Adipose tissue (tissue), 3 donors: Measurements from ENCODE around the gene SH2D4B. TPM values are rescaled to one million over a fixed set of nuclear protein-coding genes. Genes with fewer than 3 reads are reported as not detected.
"Not testable (repeated sequence)": the region's sequence is repeated elsewhere in the genome, so short reads cannot be mapped to it uniquely, and the experiment has no call there.

ENCODE experiments used
- H3K27ac ChIP-seq: one replicate; pipeline ENCODE4 v1.5.1; 2013; ENCODE audit warnings: low read depth, low read length
- WGBS, 3 donors: extraction: QIAGEN DNeasy Blood & Tissue Kit; methylation state at CpG; one replicate each; pipeline ENCODE4 v1.1.7; 2013; 5-methylcytosine and 5-hydroxymethylcytosine counted together
- polyA plus RNA-seq, 3 donors: library from polyadenylated mRNA; stranded (reverse); fragments of 200-250 nt; gene quantifications; one replicate each; pipeline ENCODE4 v1.2.3, GENCODE V29; 2013
- donor health status: healthy with polysubstance abuse.
- donor health status: Bipolar disorder and iron deficiency.
- donor health status: healthy.

Gene SH2D4B
- polyA plus RNA-seq, 3 donors = 0.04 TPM; not detected in 2

GRCh38 chr10:80519936-80520650 lies 17.6 kb upstream of the SH2D4B start:
- 85 to 91% (median 87%) methylated on average over 14 of the region's 14 CpGs for WGBS, 3 donors
- H3K27ac ChIP-seq = no peak overlapping the region

- 82 to 90% (median 89%) methylated on average over 10 of the region's 10 CpGs for WGBS, 3 donors
Observed at GRCh38 chr10:80520661-80521470, 16.8 kb upstream of the SH2D4B start.

GRCh38 chr10:80522756-80523363 lies 14.8 kb upstream of the SH2D4B start:
- 72 to 87% (median 77%) methylated on average over 8 of the region's 8 CpGs for WGBS, 3 donors
- no peak overlapping the region for H3K27ac ChIP-seq

More at GRCh38 chr10:80520661-80521470, 16.8 kb upstream of the SH2D4B start:
- H3K27ac ChIP-seq = no peak overlapping the region

DNA sequence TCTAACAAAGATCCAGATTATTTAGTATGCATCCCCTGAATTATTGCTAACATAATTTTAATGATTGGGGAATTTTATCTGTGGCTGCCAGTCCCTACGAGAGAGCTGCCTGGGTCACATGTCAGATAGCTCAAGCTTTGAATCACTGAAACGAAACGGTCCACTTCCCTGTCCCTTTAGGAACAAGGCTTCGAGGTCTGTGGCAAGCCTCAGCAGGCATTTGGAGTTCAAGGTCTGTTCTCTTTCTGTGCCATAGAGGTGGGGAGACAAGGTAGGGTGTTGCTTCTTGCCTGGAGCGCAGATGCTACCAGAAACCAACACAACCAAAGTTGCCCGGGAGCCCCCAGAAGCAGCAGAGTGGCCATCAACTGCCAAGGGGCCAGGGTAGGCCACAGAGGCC lies 13.9 kb upstream of the SH2D4B start:
- no peak overlapping the region for H3K27ac ChIP-seq
- 46 to 50% (median 49%) methylated on average over 6 of the region's 6 CpGs for WGBS, 3 donors

DNA sequence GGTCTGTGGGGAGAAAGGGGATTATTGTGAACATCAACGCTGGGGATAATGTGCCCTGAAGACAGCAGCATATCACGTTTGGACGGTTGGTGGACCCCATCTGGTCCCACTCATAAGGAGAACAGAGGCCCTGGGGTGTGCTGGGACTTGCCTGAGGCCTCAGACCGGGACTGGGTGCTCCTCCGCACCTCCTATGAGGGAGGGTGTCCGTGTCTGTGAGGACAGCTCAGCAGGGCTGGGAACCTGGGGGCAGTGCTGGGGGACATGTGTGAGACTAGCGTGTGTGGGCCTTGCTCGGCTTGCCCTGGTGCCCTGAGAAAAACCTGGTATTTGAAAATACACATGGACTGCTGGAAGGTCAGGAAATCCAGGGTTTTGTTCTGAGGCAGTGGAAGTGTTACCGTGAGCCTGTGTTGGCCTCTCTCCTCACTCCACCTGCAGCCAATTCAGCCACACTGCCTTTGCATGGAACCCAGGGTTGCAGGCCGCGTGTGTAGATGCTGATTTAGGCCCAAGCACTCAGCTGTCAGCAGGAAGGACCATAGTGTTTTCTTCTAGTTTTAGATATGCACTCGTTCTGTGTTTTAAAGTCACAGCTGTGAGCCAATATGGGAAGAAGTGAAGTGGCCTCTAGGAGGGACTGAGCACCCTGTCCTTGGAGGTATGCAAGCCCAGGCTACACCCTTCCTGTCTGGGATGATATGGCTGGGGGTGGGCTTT lies 13.4 kb upstream of the SH2D4B start:
- WGBS, 3 donors = 68 to 79% (median 78%) methylated on average over 12 of the region's 12 CpGs
- no peak overlapping the region for H3K27ac ChIP-seq

DNA sequence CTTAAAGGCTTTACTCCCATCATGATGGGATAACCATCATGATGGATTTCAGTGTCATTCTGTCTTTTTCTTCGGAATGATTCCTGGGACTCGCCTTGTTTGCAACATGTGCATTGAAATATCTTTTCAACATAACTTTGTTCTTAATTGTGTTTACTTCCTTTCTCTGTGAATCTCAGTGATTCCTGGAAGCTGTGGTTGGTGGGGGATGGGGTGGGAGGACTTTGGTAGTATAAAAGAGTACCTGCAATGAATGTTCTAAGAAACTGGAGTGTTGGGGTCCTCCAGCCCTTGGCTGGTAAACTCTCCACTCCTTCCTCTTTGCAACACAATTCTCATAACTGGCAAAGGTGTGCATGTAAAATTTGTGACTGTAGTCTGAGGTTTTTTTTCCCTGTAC lies 11.5 kb upstream of the SH2D4B start:
- H3K27ac ChIP-seq = no peak overlapping the region
- WGBS, 3 donors = 41 to 57% (median 50%) methylated on average over 2 of the region's 2 CpGs

- 27 to 49% (median 27%) methylated on average over 6 of the region's 6 CpGs for WGBS, 3 donors
- no peak overlapping the region for H3K27ac ChIP-seq
Observed at GRCh38 chr10:80526742-80527141, 11.0 kb upstream of the SH2D4B start.

DNA sequence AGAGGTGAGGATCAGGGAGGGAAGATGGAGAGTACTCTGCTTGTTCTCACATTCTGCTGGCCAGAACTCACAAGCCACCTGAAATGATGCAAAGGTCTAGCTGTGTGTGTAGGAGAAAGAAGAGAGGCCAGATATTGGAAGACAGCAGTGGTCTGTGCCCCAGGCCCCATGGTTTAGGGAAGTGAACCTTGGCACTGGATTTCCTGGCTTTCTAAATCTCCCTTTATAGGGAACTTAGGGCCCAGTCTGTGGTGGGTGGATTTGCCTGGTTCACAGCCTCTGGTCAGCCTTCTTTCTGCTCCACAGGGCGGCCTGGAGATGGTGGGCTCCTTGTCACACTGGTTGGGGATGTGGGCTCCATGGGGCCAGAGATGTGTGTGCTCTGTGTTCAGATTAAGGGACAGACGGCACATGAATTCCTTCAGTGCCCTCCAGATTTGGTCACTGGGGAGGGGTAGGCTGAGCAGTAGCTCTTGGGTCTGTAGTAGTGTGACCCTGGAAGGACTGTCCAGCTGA lies 9.5 kb upstream of the SH2D4B start:
- no peak overlapping the region for H3K27ac ChIP-seq
- WGBS, 3 donors = 69 to 92% (median 77%) methylated on average over 2 of the region's 2 CpGs

GRCh38 chr10:80528901-80529300 lies 8.8 kb upstream of the SH2D4B start:
- no peak overlapping the region for H3K27ac ChIP-seq
- 61 to 81% (median 68%) methylated on average over 6 of the region's 6 CpGs for WGBS, 3 donors

GRCh38 chr10:80529604-80530003 lies 8.1 kb upstream of the SH2D4B start:
- H3K27ac ChIP-seq = no peak overlapping the region
- 42 to 74% (median 48%) methylated on average over 12 of the region's 12 CpGs for WGBS, 3 donors

DNA sequence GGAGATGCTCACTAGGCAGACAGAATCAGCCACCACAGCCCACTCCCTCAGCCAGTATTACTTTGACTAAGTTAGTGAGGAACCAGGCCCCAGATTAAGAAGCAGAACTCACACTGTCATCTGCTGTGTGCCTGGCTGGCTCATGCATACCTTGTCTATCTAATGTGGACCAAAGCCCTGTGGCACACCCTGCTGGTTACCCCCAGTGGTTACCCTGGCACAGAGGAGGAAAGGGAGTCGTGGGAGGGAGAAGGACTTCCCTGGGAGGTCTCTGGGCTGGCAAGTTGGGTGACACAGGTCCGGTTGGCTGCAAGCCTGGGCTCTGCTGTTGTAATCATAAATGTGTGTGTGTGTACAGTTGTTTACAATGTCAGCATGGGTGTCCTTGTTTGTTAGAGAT lies 7.5 kb upstream of the SH2D4B start:
- WGBS, 3 donors = 14 to 36% (median 30%) methylated on average over 2 of the region's 2 CpGs
- no peak overlapping the region for H3K27ac ChIP-seq

DNA sequence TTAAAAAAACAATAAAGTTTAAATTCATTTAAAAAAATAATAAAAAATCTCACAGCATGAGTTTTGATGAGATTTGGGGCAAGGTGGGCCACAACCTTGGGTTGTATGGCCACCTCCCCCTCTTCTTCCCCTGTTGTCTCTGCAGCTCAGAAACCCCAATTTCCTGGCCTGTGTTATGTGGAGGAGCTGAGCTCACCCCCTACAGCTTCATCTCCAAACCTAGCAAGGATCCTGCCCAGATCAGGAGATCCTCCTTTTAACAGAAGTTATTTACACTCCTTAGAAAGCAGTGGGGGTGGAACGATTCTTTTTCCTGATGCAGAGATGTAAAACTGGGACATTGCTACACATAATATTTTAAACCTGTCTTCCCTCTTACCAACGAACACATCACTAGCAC lies 6.9 kb upstream of the SH2D4B start:
- 32 to 59% (median 36%) methylated on average over 2 of the region's 2 CpGs for WGBS, 3 donors
- no peak overlapping the region for H3K27ac ChIP-seq

DNA sequence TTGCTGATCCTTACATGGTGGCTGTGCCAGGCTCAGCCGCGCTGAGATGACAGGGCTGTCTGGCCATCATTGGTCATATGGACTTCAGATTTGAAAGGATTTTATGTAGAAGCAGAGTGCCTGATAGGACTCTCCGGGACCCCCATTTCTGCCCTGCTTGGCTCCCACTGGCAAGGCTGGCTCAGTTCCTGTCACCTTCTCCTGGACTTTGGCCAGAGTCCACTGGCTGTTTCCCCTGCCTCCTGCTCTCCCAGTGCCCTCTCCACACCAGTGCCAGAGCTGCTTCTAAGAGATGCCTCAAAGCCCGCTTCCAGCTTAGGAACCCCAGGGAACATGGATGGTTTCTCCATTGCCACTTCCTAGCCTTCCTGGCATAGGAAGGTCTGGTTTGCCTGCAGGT lies 5.1 kb upstream of the SH2D4B start:
- no peak overlapping the region for H3K27ac ChIP-seq
- 89 to 92% (median 89%) methylated on average over 4 of the region's 4 CpGs for WGBS, 3 donors

GRCh38 chr10:80534059-80534458 lies 3.6 kb upstream of the SH2D4B start:
- 80 to 96% methylated on average over 8 to 19 of the region's 25 CpGs; no CpG with 5 or more reads in 1 of the 3 donors for WGBS, 3 donors
- H3K27ac ChIP-seq = not testable (repeated sequence)

DNA sequence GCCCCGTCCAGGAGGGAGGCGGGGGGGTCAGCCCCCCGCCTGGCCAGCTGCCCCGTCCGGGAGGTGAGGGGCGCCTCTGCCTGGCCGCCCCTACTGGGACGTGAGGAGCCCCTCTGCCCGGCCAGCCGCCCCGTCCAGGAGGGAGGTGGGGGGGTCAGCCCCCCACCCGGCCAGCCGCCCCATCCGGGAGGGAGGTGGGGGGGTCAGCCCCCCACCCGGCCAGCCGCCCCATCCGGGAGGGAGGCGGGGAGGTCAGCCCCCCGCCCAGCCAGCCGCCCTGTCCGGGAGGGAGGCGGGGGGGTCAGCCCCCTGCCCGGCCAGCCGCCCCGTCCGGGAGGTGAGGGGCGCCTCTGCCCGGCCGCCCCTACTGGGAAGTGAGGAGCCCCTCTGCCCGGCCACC lies 3.1 kb upstream of the SH2D4B start:
- H3K27ac ChIP-seq = not testable (repeated sequence)
- 81 to 95% (median 90%) methylated on average over 6 to 19 of the region's 30 CpGs for WGBS, 3 donors

- WGBS, 3 donors = 20 to 29% (median 27%) methylated on average over 49 to 50 of the region's 50 CpGs
- no peak overlapping the region for H3K27ac ChIP-seq
Observed at GRCh38 chr10:80535671-80536360, 1.9 kb upstream of the SH2D4B start.

DNA sequence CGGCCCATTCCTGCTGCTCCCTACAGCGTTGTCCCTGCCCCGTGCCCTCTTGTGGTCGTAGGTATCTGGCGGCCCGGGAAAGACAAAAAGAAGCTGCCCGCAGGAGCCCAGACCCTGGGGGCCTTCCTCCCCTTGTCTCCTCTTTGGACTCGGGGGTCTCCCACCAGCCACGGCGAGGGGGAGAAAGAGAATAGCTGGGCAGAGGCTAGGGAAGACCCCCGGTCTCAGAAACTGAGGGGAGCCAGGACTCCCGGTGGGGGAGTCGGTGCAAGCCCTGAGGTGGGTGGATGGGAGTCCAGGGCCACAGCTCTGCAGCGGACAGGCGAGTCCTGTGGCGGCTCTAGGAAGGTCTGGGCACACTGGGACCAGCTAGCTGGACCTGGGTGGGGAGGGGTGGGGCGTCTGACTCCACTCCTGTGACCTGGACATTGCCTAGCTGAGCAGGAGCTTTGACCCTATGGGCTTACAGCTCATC lies 1.3 kb upstream of the SH2D4B start:
- no peak overlapping the region for H3K27ac ChIP-seq
- 75 to 77% (median 76%) methylated on average over 14 to 17 of the region's 17 CpGs for WGBS, 3 donors
